NOMO-1 (cell line): ENCODE data around the gene RAI2.

ENCODE experiments used
- DNase-seq, 2 experiments: peaks; one replicate each; lab custom pipeline; 2025; ENCODE audit not compliant: unreplicated experiment in 2 of 2; lab: John Stamatoyannopoulos, UW

The RAI2 gene

DNA sequence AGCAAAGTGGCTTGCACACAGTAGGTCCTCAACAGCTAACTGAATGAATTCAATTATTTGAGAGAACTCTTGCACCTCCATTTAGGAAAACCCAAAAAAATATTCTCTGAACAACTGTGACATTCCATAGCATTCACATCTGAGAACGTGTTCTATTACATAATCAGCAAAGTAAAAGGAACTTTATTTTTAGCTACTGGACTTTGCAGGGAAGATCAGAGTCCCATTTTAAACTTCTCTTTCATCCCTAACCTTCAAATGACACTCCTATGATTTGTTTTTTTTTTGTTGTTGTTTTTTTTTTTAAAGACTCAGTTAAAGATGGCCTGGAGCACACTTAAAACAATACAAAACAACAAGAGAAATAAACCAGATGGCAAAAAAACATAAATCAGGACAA lies 30.9 kb downstream of the RAI2 start:
- DNase-seq: no peak

GRCh38 chrX:17829566-17829965 lies 31.5 kb downstream of the RAI2 start:
- no peak for DNase-seq

DNA sequence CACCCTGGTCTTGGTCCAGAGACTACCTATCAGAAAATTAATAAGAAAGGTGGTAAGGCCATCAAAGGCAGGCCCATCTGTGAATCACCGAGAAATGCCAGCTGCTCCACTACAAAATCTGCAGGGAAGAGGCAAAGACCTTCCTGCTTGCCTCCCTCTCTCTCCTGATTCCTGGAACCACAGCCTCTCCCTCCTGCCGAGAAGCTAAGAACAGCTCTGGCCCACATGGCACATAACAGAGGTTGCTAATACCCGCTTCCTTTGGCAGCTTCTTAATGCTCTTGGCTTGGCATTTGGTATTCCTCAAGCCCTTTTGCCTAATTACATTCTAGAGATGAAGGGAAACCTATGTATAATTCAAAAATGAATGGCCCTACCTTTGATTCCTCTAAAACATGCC lies 32.9 kb downstream of the RAI2 start:
- no peak for DNase-seq

GRCh38 chrX:17826609-17827496 lies 34.2 kb downstream of the RAI2 start:
- DNase-seq: no peak

DNA sequence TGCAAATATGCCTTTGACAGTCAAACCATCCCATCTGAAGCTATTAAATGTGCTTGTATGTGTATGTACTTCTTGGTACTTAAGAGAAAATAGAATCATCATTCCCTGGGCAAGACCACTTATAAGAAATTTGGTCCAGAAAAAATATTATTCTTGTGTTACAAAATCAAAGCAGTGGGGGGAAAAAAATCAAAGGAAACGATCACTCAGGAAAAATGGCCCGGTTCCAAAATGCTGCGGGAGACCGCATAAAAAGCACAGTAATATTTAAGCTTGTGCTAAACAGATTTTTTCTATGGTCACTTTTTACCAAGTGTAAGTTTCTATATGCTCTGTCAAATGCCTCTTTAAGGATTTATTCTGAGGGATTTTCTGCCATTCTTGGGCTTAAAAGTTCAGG lies 36.1 kb downstream of the RAI2 start:
- DNase-seq: no peak

DNA sequence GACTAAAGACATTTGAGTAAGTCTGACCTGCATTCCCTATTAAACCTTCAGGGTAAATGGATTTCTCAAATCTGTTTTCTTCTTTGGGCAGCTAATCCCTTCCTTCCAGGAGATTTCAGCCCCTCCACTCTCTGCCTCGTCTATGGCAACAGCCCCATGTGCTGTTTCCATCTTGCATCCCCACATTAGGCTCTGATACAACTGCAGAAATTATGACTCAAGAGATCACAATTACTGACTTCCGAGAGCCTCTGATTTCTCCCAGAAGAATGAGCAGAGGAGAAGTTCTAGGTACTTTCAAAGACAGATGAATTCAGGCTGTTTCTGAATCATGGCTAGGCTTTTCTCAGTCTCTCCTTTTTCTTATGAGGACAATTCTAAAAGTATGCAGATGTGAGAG lies 38.7 kb downstream of the RAI2 start:
- no peak for DNase-seq

DNA sequence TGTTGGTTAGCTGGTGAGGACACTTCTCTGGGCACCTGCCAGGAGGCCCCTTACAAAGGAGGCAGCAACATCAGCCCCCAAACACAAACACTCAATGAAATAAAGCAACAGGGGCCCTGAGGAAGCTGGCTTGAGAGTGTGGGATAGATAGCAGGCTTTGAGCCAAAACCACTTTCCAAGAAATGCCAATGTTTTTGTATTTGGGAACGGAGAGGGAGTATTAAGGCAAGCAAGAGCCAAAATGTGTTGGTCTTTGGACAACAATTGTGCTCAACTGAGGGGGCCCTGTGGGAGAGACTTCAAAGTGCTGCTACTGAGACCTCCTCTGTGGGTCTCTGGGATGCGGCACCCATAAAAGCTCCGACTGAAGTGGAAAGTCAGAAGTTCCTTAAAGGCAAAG lies 41.0 kb downstream of the RAI2 start:
- no peak for DNase-seq

- no peak for DNase-seq
Measured at GRCh38 chrX:17818726-17819125, 42.4 kb downstream of the RAI2 start.

- DNase-seq: no peak
Measured at GRCh38 chrX:17817251-17817650, 43.8 kb downstream of the RAI2 start.

- DNase-seq: no peak
Measured at GRCh38 chrX:17814557-17814956, 46.5 kb downstream of the RAI2 start.

DNA sequence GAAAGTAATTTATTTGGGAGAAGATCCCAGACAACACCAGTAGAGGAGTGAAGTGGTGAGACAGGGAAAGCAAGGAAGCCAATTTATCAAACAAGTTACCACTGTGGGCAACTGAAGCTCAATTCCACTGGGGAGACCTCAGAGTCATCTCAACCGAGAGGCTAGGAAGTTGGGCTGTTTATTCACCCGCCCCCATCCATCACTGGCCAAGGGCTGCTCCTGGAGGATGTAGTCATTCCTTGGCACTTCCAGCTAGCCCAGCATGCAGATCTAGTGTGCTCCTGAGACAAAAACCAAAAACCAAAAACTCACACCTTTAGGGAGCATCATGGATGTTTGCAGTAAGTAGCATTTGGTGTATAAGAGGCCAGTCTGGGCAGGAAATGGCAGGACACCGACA lies 47.0 kb downstream of the RAI2 start:
- DNase-seq: no peak

DNA sequence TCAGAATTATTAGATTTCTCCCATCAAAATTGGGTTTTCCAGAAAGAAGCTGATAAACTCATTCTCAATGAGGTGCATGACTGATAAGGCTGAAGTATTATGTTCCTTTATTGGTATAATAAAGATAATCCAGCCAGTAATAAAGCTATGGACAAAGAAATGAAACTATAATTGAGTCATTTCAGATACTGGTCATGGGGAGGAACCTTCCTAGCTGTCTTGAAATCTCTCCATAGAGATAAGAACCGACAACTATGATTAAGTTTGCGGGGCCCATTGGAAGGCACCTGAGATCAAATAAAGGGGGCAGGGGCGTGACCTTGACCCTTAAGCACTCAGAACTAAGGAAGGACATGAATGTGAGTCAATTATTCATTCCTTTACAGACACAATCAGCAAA lies 47.8 kb downstream of the RAI2 start:
- DNase-seq: no peak

GRCh38 chrX:17812763-17813162 lies 48.3 kb downstream of the RAI2 start:
- no peak for DNase-seq

GRCh38 chrX:17809984-17810383 lies 51.1 kb downstream of the RAI2 start:
- no peak for DNase-seq

DNA sequence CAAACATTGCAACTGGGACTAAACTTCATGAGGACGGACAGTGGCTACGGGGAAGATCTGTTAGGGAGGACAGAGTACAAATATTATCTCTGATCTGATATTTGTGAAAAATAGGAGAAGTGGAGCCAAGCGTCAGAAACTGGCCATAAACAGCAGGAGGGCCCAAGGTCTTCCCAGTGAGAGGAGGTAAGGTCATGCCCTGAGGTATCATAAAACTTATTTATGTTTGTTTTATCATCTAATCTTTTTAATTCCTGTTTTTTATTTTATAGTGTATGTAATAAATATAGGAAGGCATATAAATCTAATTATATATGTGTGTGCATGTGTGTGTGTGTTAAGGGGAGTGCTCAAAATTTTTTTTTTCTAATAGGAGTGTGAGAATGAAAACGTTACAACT lies 51.8 kb downstream of the RAI2 start:
- DNase-seq: no peak

- DNase-seq: no peak
Measured at GRCh38 chrX:17805120-17805519, 56.0 kb downstream of the RAI2 start.

DNA sequence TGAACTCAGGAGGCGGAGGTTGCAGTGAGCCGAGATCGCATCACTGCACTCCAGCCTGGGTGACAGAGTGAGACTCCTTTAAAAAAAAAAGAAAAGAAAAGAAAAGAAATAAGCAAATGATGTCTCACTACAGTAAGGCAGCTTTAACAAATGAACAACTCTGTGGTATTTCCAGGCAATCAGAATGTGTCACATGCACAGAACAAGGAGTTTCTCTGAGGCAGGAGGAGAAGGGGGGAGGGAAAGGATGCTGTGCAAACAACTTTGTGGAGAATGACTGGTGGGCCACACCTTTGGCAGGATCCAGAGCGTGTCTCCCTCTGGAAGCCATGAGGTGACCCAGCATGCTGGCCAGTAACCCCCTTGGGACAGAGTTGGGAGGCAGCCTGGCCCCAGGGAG lies 57.6 kb downstream of the RAI2 start:
- DNase-seq: no peak

- no peak for DNase-seq
Measured at GRCh38 chrX:17802756-17803155, 58.3 kb downstream of the RAI2 start.

DNA sequence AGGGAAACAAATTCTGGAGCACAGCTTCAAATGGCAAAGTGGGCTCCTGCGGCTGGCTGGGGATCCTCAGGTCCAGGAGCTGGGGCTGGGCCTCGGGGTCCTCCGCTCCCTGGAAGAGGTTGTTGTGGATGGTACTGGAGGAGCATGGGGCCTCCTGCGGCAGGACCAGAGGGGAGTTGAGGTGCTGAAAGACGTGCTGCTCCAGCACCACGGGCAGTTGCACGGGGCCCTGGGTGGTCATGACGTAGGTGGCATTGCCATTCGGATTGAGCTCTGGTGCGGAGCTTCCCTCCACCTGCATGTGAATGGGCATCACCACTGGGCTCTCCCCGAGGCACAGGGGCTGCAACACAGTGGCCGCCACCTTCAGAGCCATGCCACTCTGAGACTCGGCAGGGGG lies 59.7 kb downstream of the RAI2 start:
- no peak for DNase-seq

DNA sequence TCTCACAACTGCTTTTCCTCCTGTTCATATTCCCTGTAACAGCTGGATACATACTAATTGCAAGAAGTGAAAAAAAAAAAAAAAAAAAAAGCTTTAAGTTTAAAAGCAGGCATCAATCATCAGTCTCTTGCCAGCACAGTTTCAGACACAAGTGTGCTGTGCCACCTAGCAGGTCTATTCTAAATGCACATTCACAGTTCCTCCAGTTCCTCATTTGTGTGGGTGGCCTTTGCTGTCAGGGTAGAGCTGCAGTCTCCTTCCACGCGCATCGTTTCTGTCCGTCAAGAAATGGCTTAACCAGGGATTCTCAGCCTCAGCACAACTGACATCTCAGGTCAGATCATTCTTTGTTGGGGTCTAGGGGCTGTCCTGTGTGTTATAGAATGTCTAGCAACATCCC lies 62.2 kb downstream of the RAI2 start:
- peak in 1 of 2 experiments; percentile 2 for DNase-seq

DNA sequence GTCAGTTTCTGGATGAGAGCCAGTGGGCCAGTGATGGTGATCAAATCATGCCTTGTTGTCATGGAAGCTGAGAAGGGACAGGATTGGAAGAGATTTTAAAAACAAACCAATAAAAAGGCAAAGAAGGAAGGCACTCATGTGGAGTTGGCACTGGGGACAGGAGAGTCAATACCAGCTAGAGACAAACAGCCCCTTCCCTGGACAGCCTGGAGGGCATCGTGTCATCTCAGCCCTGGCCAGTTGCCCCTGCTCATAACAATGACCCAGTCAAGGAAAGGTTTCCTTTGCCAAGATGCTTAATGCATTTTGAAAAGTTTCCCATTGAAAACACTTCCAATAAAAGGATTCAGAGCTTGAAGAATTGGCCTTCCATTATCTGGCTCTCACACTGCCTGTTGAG lies 68.3 kb downstream of the RAI2 start:
- DNase-seq: no peak

- no peak for DNase-seq
Measured at GRCh38 chrX:17788956-17789562, 72.0 kb downstream of the RAI2 start.
